AG09309 (cell line): ENCODE data around the gene PPP1R13L.

Experiments
- DNase-seq: peaks from one replicate; pipeline ENCODE4 v3.0.0-alpha.2; 2010; ENCODE audit warnings: low read depth
- H3K4me3 ChIP-seq: 2 replicates; pipeline ENCODE4 v1.5.1; 2011; ENCODE audit warnings: mild to moderate bottlenecking, low read depth, low read length, moderate library complexity; ENCODE audit not compliant: control insufficient read depth
- TF ChIP-seq, protein P1 (sequence below): IDR thresholded peaks from 2 replicates; pipeline ENCODE4 v1.5.1; 2011; ENCODE audit warnings: mild to moderate bottlenecking, low read depth, low read length, inconsistent platforms; ENCODE audit not compliant: insufficient read depth, control insufficient read depth; ENCODE audit errors: missing control alignments

The PPP1R13L gene

DNA sequence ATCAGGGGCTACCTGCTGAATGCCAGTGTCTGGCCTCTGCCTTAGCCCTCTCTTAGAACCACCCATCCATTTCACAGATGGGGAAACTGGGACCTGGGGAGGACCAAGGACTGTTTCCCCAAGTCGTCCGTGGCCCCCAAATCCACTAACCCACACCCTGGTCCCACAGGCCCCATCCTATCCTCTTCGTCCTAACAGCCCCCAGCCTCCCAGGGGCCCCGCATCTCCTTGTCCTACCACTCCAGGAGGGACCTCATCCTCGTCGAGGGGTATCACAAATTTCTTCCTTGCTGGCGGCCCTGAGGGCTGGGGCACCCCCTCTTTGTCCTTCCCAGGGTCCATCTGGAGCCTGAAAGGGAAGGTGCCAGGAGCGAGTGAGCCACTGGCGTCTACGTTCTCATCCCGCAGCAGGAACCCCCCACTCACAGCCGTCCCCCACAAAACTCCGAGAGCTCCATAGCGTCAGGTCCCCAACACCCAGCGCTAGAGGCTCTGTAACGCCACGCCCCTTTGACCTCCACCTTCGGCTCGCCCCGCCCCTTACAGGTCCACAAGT, 18.2 kb upstream of the PPP1R13L start:
- DNase-seq = no peak
- H3K4me3 ChIP-seq = peak overlapping the region; percentile 77
- TF ChIP-seq, protein P1, sequence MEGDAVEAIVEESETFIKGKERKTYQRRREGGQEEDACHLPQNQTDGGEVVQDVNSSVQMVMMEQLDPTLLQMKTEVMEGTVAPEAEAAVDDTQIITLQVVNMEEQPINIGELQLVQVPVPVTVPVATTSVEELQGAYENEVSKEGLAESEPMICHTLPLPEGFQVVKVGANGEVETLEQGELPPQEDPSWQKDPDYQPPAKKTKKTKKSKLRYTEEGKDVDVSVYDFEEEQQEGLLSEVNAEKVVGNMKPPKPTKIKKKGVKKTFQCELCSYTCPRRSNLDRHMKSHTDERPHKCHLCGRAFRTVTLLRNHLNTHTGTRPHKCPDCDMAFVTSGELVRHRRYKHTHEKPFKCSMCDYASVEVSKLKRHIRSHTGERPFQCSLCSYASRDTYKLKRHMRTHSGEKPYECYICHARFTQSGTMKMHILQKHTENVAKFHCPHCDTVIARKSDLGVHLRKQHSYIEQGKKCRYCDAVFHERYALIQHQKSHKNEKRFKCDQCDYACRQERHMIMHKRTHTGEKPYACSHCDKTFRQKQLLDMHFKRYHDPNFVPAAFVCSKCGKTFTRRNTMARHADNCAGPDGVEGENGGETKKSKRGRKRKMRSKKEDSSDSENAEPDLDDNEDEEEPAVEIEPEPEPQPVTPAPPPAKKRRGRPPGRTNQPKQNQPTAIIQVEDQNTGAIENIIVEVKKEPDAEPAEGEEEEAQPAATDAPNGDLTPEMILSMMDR = no peak

DNA sequence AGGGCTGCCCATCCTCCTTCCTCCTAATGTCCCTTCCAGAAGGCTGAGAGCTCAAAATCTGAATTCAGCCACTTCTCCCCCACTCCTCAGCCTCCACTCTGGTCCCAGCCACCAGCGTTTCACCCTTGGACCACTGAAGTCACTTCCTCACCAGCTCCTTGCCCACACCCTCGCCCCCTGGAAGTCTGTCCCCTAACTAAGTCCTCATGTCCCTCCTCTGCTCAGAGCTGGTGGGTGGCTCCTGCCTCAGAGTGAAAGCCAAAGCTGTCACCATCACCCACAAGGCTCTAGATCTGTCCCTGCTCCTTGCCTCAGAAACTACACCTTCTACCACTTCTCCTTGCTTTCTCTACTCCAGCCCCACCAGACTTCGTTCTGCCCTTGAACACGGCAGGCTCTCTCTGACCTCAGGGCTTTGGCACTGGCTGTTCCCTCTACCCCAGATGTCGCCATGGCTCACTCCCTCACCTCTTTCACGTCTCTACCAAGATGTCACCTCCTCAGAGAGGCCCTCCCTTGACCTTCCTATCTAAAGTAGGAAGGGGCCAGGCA, 17.2 kb upstream of the PPP1R13L start:
- TF ChIP-seq, protein P1 = no peak
- no peak for DNase-seq
- no peak overlapping the region; the same call in 1 of the 2 replicates for H3K4me3 ChIP-seq

DNA sequence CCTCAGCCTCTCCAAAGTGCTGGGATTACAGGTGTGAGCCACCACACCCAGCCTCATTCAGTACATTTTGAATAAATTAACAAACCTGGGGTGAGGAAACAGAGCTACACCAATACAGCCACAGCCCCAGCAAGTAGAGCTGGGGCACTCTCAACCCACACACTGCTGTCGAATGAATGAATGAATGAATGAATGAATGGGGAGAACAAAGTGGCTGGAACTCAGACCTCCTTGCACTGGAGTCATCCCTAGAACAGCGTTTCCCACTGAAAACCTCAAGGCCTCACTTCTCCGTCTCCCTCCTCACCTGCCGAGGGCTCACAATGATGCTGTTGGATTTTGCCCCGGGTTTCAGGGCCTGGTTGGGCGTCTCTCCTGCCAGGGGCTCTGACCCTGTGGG, 16.0 kb upstream of the PPP1R13L start:
- no peak for DNase-seq
- TF ChIP-seq, protein P1 = no peak
- no peak overlapping the region for H3K4me3 ChIP-seq

DNA sequence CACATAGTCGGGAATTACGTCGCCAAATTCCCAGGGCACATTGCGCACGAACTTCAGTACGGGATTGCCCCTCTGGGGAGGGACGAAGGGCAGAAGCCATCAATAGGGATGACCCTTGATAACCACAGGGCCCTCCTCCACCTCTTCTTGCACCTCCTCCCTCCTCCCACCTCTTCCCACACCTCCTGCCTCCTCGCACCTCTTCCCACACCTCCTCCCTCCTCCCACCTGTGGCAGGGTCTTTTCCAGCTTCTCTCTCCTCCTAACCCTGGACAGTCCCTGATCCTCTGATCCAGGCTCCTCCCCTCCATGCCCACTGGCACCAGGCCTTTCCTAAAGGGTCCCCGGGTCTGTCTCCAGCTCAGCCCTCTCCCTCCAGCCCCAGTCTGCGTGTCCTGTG, 15.5 kb upstream of the PPP1R13L start:
- no peak for DNase-seq
- H3K4me3 ChIP-seq = no peak overlapping the region
- TF ChIP-seq, protein P1 = no peak

DNA sequence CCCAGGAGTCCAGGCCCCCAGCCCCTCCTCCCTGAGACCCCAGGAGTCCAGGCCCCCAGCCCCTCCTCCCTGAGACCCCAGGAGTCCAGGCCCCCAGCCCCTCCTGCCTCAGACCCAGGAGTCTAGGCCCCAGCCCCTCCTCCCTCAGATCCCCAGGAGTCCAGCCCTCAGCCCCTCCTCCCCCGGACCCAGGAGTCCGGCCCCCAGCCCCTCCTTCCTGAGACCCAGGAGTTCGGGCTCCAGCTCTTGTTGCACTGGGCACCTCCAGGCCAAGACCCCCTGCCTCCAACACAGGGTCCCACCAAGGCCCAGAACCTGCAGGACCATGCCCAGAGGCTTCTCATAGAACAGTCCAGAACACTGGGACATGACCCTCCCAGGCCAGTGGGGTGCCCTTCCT, 15.0 kb upstream of the PPP1R13L start:
- no peak for DNase-seq
- no peak overlapping the region for H3K4me3 ChIP-seq
- TF ChIP-seq, protein P1 = no peak

DNA sequence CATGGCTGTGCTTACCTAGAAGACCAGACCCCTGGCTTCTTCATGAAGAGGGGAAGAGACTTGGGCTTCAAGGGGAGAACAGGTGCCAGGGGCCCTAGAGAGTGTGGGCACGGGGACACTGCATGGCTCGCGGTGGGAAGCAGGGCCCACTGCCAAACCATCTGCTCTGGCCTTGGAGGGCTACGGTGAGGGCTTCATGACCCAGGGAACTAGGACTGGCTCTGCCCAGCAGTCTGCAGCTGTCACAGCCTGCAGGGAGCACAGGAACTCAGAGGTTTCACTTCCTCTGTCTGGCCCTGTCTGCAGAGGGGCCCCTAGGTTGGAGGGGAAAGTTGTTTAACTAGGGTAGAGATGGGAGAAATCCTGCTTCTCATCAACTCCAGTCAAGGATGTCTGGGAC, 14.5 kb upstream of the PPP1R13L start:
- no peak for DNase-seq
- TF ChIP-seq, protein P1 = no peak
- no peak overlapping the region for H3K4me3 ChIP-seq

DNA sequence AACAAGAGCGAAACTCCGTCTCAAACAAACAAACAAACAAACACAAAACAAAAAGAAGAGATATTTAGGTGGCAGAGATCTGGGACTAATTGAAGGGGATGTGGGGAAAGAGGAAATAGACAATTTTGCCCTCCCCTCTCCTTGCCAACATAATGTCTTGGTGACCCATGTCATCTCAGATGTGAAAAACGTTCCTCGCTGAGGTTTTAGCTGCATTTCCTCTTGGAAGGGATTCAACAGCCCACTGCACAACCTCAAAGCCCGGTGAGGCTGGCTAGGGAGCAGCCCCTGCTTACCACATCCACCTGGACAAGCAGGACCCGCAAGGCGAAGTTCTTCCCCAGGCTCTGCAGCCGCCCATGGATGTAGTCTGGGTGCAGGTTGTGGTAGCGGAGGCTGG, 13.9 kb upstream of the PPP1R13L start:
- TF ChIP-seq, protein P1 = no peak
- H3K4me3 ChIP-seq = no peak overlapping the region
- no peak for DNase-seq
